HepG2 (cell line): Measurements from ENCODE around the gene RINL. TPM values are rescaled to one million over a fixed set of nuclear protein-coding genes. Genes with fewer than 3 reads are reported as not detected.

Source experiments
- ATAC-seq: fragments of 200-7000 bp; cut with Tn5 transposase; 3 replicates; pipeline ENCODE4 v1.9.1; 2020; ENCODE audit warnings: mild to moderate bottlenecking, moderate library complexity
- BruUV-seq: library from RNA; stranded (reverse); fragments of 400-500 nt; replicated peaks from 2 replicates; lab custom pipeline; 2021; lab: Mats Ljungman, UMichigan
- CTCF ChIA-PET: fragments of 300-600 bp; formaldehyde crosslinking; extraction: SDS; loops from one replicate; lab custom pipeline; 2021; ENCODE audit warnings: low total read pairs, inconsistent platforms, low intra/inter-chr PET ratio; lab: Yijun Ruan, JAX
- POLR2A ChIA-PET: fragments of 350-600 bp; sonication (Branson Sonifier 250); formaldehyde crosslinking; loops from one replicate; lab custom pipeline; 2020; ENCODE audit warnings: antibody characterized with exemption, inconsistent platforms; lab: Yijun Ruan, JAX
- DNase-seq: peaks from one replicate; pipeline ENCODE4 v3.0.0-alpha.2; 2015; ENCODE audit warnings: low spot score
- FAIRE-seq: peaks from 3 replicates; lab custom pipeline; 2011; peaks lifted over from hg19 to GRCh38; lab: Jason Lieb, UNC
- H2AFZ ChIP-seq: one replicate; pipeline ENCODE4 v1.6.1; 2011; ENCODE audit warnings: low read length, inconsistent platforms
- H3K27ac ChIP-seq: fragments of 300-600 bp; 3 replicates; pipeline ENCODE4 v1.8.0; 2011; ENCODE audit warnings: mixed run types, mild to moderate bottlenecking, mixed read lengths, low read length, inconsistent platforms; ENCODE audit not compliant: insufficient read depth; ENCODE audit errors: extremely low read length
- H3K27me3 ChIP-seq, 2 experiments: fragments of 200-600 bp in 1 of 2; 2 replicates in 1 of 2; 3 replicates in 1 of 2; pipeline versions ENCODE4 v1.6.0 to v1.8.0; 2011; ENCODE audit warnings: low read length in 2 of 2, mild to moderate bottlenecking in 2 of 2, moderate library complexity in 2 of 2, inconsistent platforms in 1 of 2; ENCODE audit not compliant: insufficient read depth in 2 of 2, control insufficient read depth in 1 of 2
- H3K36me3 ChIP-seq, 2 experiments: fragments of 200-600 bp in 1 of 2; replicated peaks in 1 of 2; 2 replicates in 1 of 2; 3 replicates in 1 of 2; pipeline versions ENCODE4 v1.5.1 to v1.8.0; 2011; ENCODE audit warnings: low read length in 2 of 2, inconsistent platforms in 1 of 2; ENCODE audit not compliant: insufficient read depth in 2 of 2, control insufficient read depth in 1 of 2
- H3K4me1 ChIP-seq: 2 replicates; pipeline ENCODE4 v1.5.1; 2012; ENCODE audit warnings: low read length, inconsistent platforms; ENCODE audit not compliant: insufficient read depth
- H3K4me2 ChIP-seq: 2 replicates; pipeline ENCODE4 v1.6.0; 2011; ENCODE audit warnings: low read depth, low read length, inconsistent platforms
- H3K4me3 ChIP-seq, 3 experiments: fragments of 200-600 bp in 1 of 3; sonication (generic), shearing (Covaris generic) in 1 of 3; replicated peaks in 1 of 3; 2 replicates each; pipeline ENCODE4 v1.5.1; 2011 to 2016; ENCODE audit warnings: low read length in 3 of 3, inconsistent platforms in 2 of 3, low read depth in 2 of 3, mild to moderate bottlenecking in 2 of 3, control low read depth in 1 of 3, mixed read lengths in 1 of 3; ENCODE audit not compliant: insufficient read depth in 1 of 3
- H3K79me2 ChIP-seq: one replicate; pipeline ENCODE4 v1.6.1; 2011; ENCODE audit warnings: low read length, inconsistent platforms; ENCODE audit not compliant: insufficient read depth
- H3K9ac ChIP-seq: 2 replicates; pipeline ENCODE4 v1.6.0; 2011; ENCODE audit warnings: mild to moderate bottlenecking, low read depth, low read length, inconsistent platforms; ENCODE audit not compliant: insufficient read depth
- H3K9me3 ChIP-seq: 2 replicates; pipeline ENCODE4 v1.5.1; 2012; ENCODE audit warnings: mild to moderate bottlenecking, low read length
- H4K20me1 ChIP-seq: 2 replicates; pipeline ENCODE4 v1.6.0; 2011; ENCODE audit warnings: inconsistent platforms, mild to moderate bottlenecking, low read length, moderate library complexity; ENCODE audit not compliant: insufficient read depth
- EHMT2 ChIP-seq: fragments of 200-600 bp; sonication (generic); IDR thresholded peaks from 2 replicates; pipeline ENCODE4 v1.7.0; 2017; ENCODE audit warnings: antibody characterized with exemption, low read depth, low read length, borderline replicate concordance
- JUN ChIP-seq: sonication (generic); formaldehyde crosslinking; IDR thresholded peaks from 2 replicates; pipeline ENCODE4 v1.4.0; 2020; ENCODE audit warnings: mild to moderate bottlenecking, missing genetic modification reagents
- NFYB ChIP-seq: sonication (generic); formaldehyde crosslinking; IDR thresholded peaks from 2 replicates; pipeline ENCODE4 v1.4.0; 2020; ENCODE audit warnings: missing genetic modification reagents
- ZBTB38 ChIP-seq: sonication (generic); formaldehyde crosslinking; IDR thresholded peaks from 2 replicates; pipeline ENCODE4 v1.5.1; 2020; ENCODE audit warnings: mild to moderate bottlenecking, missing genetic modification reagents
- ZMYM3 ChIP-seq: sonication (generic); formaldehyde crosslinking; IDR thresholded peaks from 2 replicates; pipeline ENCODE4 v1.5.1; 2020; ENCODE audit warnings: mild to moderate bottlenecking, missing genetic modification reagents
- ZNF407 ChIP-seq: sonication (generic); formaldehyde crosslinking; IDR thresholded peaks from one replicate; pipeline ENCODE4 v1.5.1; 2020; ENCODE audit warnings: mild to moderate bottlenecking, missing genetic modification reagents; ENCODE audit errors: not compliant biosample characterization
- ZNF770 ChIP-seq: sonication (generic); formaldehyde crosslinking; IDR thresholded peaks from 2 replicates; pipeline ENCODE4 v1.5.0; 2020; ENCODE audit warnings: mild to moderate bottlenecking, missing genetic modification reagents
- WGBS: methylation state at CpG from one replicate; pipeline ENCODE4 v1.1.6; 2017; ENCODE audit warnings: low lambda C conversion rate; 5-methylcytosine and 5-hydroxymethylcytosine counted together
- in situ Hi-C: cut with HindIII; loops from 2 replicates; pipeline ENCODE4 v1.10.0; 2017; ENCODE audit warnings: low pct_unique_long_range_greater_than_20kb; ENCODE audit not compliant: extremely low pct_ligation_motif_present
- intact Hi-C: fragments of 100-400 bp; cut with micrococcal nuclease; formaldehyde crosslinking; loops from one replicate; pipeline ENCODE4 v1.10.0; 2022; ENCODE audit not compliant: unreplicated experiment
- polyA plus RNA-seq, 8 experiments: library from polyadenylated mRNA; depleted of rRNA in 3 of 8; stranded (reverse) in 7 of 8; unstranded in 1 of 8; fragments of >200 nt; fragmentation: Illumina TruSeq in 4 of 8; extraction: Trizol in 4 of 8; gene quantifications; 2 replicates each; pipeline versions ENCODE4 v1.2.1 to v1.2.3, GENCODE V29; 2011 to 2016; ENCODE audit warnings: low read depth in 4 of 8, missing spikeins in 1 of 8, mixed read lengths in 1 of 8; ENCODE audit not compliant: insufficient read depth in 1 of 8
- total RNA-seq, 5 experiments: library from RNA; depleted of rRNA; stranded (reverse); fragments of >200 nt; fragmentation: Illumina TruSeq; extraction: Trizol; gene quantifications; 2 replicates each; pipeline ENCODE4 v1.2.3, GENCODE V29; 2016; ENCODE audit warnings: low read depth in 1 of 5

RINL gene
- total and polyA plus RNA-seq, 2 of the 13 experiments (the other 11 are each of a cell fraction or from before 2014, with no cell fraction given) = 11.4 to 18.0 TPM

GRCh38 chr19:38853214-38853613 is 24.9 kb downstream of the RINL start:
- ChIA-PET POLR2A (interaction anchor here (0.8 to 9.1 kb wide), 8 partner anchors 10 to 152 kb away, joined by 3 to 148 read pairs (median 8); partner anchors contain the start of genes ECH1, MRPS12, RINL and SARS2), CTCF (no interaction called here)
- WGBS = 84% methylated on average over 17 of the region's 17 CpGs
- peaks cover 9% of the 10 kb centered on the region for H4K20me1 ChIP-seq
- H3K36me3 ChIP-seq = no peaks in the 10 kb centered on the region
- TF ChIP-seq ZBTB38 (CRISPR knock-in tag) (peak; percentile 31; the same call in 1 of the 2 replicates), ZNF407 (CRISPR knock-in tag) (peak; percentile 2), ZNF770 (CRISPR knock-in tag) (peak; percentile 79), ZMYM3 (0 out of 2 replicates have a peak, but pooled peaks have one; percentile 16), NFYB (CRISPR knock-in tag) (no peak), JUN (CRISPR knock-in tag) (0 out of 2 replicates have a peak, but pooled peaks have one; percentile 6), EHMT2 (no peak)
- H3K4me3 ChIP-seq = peak overlapping the region; percentile 84 to 93 (median 87); a peak in 5 of 6 replicates
- peak overlapping the region; percentile 88 for H3K9ac ChIP-seq
- DNase-seq (no peak), FAIRE-seq (no peak), ATAC-seq (no peak)
- BruUV-seq = no TSS peak
- H2AFZ ChIP-seq = no peak overlapping the region
- peak overlapping the region; percentile 92 for H3K4me2 ChIP-seq
- in situ Hi-C loops = no loop called here
- peak overlapping the region; percentile 91 for H3K27ac ChIP-seq
- intact Hi-C loops = no loop called here
- H3K9me3 ChIP-seq = no peaks in the 10 kb centered on the region
- H3K79me2 ChIP-seq = peaks cover 19% of the 10 kb centered on the region
- no peaks in the 10 kb centered on the region; a peak in 1 of 5 replicates for H3K27me3 ChIP-seq
- peaks cover 49% of the 10 kb centered on the region for H3K4me1 ChIP-seq
